Kidney (tissue), 14 donors: ENCODE data around the gene UTS2R. TPM values are rescaled to one million over a fixed set of nuclear protein-coding genes. Genes with fewer than 3 reads are reported as not detected.
A peak's percentile ranks its signal among the peaks of the same experiment; 100 is the strongest.

Experiments used
- DNase-seq, 5 donors: peaks; one replicate each; pipeline ENCODE4 v3.0.0-alpha.2; 2013 to 2020
- FAIRE-seq: peaks from 2 replicates; lab custom pipeline; 2012; peaks lifted over from hg19 to GRCh38; lab: Jason Lieb, UNC
- H3K27ac ChIP-seq, 2 donors: one replicate each; pipeline ENCODE4 v1.7.0; 2013; ENCODE audit warnings: low read depth in 2 of 2, low read length in 2 of 2, inconsistent platforms in 1 of 2
- H3K27me3 ChIP-seq: one replicate; pipeline ENCODE4 v1.7.1; 2013; ENCODE audit warnings: low read length, inconsistent platforms; ENCODE audit not compliant: control insufficient read depth, insufficient read depth
- H3K36me3 ChIP-seq, 3 donors: one replicate each; pipeline versions ENCODE4 v1.7.0 to v1.7.1; 2013; ENCODE audit warnings: low read length in 3 of 3, control low read depth in 1 of 3, inconsistent platforms in 1 of 3; ENCODE audit not compliant: insufficient read depth in 3 of 3, control insufficient read depth in 2 of 3
- H3K4me1 ChIP-seq, 3 donors: one replicate each; pipeline versions ENCODE4 v1.7.0 to v1.7.1; 2013; ENCODE audit warnings: low read length in 3 of 3, inconsistent platforms in 1 of 3, low read depth in 1 of 3; ENCODE audit not compliant: control insufficient read depth in 2 of 3, insufficient read depth in 2 of 3
- H3K4me3 ChIP-seq, 3 donors: one replicate each; pipeline versions ENCODE4 v1.7.0 to v1.8.1; 2013; ENCODE audit warnings: low read length in 3 of 3, control low read depth in 1 of 3, inconsistent platforms in 1 of 3
- H3K9ac ChIP-seq, 3 donors: one replicate each; pipeline versions ENCODE4 v1.7.0 to v1.7.1; 2013; ENCODE audit warnings: low read length in 3 of 3, control low read depth in 1 of 3, inconsistent platforms in 1 of 3
- H3K9me3 ChIP-seq, 3 donors: one replicate each; pipeline versions ENCODE4 v1.7.0 to v1.7.1; 2013; ENCODE audit warnings: low read length in 3 of 3, control low read depth in 1 of 3, inconsistent platforms in 1 of 3; ENCODE audit not compliant: control insufficient read depth in 2 of 3, insufficient read depth in 1 of 3
- intact Hi-C: fragments of 100-400 bp; cut with DNase I; formaldehyde crosslinking; loops from one replicate; pipeline ENCODE4 v1.11.1; 2022
- polyA plus RNA-seq: library from polyadenylated mRNA; stranded (reverse); fragments of 350-450 nt; fragmentation: Illumina TruSeq; extraction: RNeasy Lipid Tissue Mini Kit (QIAGEN cat#74804); gene quantifications from one replicate; pipeline ENCODE4 v1.2.3, GENCODE V29; 2014; ENCODE audit warnings: low read depth, low replicate concordance; ENCODE audit not compliant: insufficient read depth
- total RNA-seq: library from RNA; stranded (reverse); fragmentation: NEBNext Ultra II Directional; extraction: Animal tissue kit (Norgen Biotek cat#: 25700); gene quantifications from one replicate; pipeline ENCODE4 v1.2.1, GENCODE V29; 2021
- TF ChIP-seq, protein P1 (sequence below): IDR thresholded peaks from 3 replicates; pipeline ENCODE4 v1.5.1; 2012; ENCODE audit warnings: mild to moderate bottlenecking, moderate library complexity, borderline replicate concordance; ENCODE audit not compliant: insufficient read depth; ENCODE audit errors: extremely low read depth
- donor health status: control.
- donor health status: control.
- donor health status: control.
- donor health status: control.
- donor health status: control.
- donor health status: DM: yes; HTN: yes; CAD: no.
- donor health status: Normal renal cell carcinoma (clear cell type).

The UTS2R gene
- total and polyA plus RNA-seq, 2 donors from 2014 or later = not detected

DNA sequence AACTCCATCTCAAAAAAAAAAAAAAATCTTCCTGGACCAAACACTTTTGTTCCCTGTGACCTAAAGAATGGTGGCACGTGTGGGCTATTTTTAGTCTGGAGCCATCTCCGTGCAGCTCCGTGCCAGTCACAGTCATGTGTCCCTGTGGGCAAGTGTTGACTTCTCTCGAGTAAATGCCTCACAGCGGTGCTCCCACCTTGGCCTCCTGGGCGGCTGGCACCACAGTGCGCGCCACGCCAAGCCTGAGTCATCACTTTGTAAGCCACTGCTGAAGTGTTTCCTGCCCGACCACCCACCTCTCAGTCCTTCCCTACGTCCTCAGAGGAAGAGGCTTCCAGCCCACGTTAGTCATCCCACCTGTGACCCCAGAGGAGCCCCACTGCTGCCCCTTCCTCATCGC, 35.7 kb downstream of the UTS2R start:
- DNase-seq = peak in 1 of 5 donors; percentile 49
- intact Hi-C loops = no loop called here
- Histone ChIP-seq H3K27me3 (no peaks in the 10 kb centered on the region), H3K36me3 (peaks cover 0 to 4% (median 3%) of the 10 kb centered on the region in 3 donors), H3K4me1 (no peaks in the 10 kb centered on the region), H3K4me3 (no peak overlapping the region), H3K9me3 (no peaks in the 10 kb centered on the region), H3K9ac (no peak overlapping the region), H3K27ac (no peak overlapping the region)
- TF ChIP-seq, protein P1, sequence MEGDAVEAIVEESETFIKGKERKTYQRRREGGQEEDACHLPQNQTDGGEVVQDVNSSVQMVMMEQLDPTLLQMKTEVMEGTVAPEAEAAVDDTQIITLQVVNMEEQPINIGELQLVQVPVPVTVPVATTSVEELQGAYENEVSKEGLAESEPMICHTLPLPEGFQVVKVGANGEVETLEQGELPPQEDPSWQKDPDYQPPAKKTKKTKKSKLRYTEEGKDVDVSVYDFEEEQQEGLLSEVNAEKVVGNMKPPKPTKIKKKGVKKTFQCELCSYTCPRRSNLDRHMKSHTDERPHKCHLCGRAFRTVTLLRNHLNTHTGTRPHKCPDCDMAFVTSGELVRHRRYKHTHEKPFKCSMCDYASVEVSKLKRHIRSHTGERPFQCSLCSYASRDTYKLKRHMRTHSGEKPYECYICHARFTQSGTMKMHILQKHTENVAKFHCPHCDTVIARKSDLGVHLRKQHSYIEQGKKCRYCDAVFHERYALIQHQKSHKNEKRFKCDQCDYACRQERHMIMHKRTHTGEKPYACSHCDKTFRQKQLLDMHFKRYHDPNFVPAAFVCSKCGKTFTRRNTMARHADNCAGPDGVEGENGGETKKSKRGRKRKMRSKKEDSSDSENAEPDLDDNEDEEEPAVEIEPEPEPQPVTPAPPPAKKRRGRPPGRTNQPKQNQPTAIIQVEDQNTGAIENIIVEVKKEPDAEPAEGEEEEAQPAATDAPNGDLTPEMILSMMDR = no peak
- no peak for FAIRE-seq

DNA sequence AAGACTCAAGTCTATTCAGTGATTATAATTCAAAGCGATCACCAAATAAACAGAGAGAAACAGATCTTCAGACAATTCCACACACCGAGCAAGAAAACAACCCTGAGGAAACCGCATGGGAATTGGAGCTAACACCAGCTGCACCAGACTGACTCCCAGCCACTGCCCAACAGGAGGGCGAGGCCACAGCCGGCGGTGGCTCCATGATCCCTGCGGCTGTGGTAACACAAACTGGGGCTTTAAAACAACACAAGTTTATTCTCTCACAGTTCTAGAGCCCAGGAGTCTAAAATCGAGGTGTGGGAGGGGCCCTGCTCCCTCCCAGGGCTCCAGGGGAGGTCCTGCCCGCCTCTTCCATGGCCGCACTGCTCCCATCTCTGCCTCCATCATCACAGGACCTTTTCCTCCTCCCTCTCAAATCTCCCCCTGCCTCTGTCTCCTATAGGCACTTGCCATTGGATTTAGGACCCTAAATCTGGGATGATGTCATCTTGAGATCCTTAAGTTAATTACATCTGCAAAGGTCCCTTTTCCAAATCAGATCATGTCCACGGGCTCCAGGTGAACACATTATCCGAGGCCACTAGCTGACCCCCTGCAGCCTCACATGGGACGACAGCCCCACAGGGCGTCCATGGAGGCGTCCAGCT, 36.8 kb downstream of the UTS2R start:
- Histone ChIP-seq H3K4me1 (no peaks in the 10 kb centered on the region), H3K9ac (no peak overlapping the region), H3K9me3 (no peaks in the 10 kb centered on the region), H3K27me3 (no peaks in the 10 kb centered on the region), H3K4me3 (no peak overlapping the region), H3K27ac (no peak overlapping the region), H3K36me3 (peaks cover 0 to 4% (median 3%) of the 10 kb centered on the region in 3 donors)
- TF ChIP-seq, protein P1 = no peak
- intact Hi-C loops = no loop called here
- FAIRE-seq (no peak), DNase-seq (peak in 1 of 5 donors; percentile 20)

DNA sequence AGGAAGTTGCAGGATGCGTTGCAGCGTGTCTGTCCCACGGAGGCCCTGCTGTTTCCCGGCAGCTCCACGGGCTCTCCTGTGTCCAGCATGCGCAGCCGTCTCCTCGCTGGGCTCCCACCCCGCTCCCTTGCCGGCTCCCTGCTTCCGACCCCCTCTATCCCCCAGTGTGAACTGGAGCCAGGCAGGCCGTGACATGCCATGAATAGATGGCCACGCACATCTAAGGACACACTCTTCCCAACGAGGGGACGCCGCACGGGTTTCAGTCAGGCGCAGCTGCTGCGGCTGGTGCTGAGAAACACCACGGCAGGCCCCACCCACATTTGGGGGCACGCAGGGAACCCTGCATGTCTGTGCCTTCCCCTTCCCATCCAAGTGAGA, 37.4 kb downstream of the UTS2R start:
- DNase-seq (peak in 1 of 5 donors; percentile 42), FAIRE-seq (no peak)
- intact Hi-C loops = no loop called here

More for the DNA sequence above, 37.4 kb downstream of the UTS2R start:
- no peaks in the 10 kb centered on the region for H3K27me3 ChIP-seq
- H3K4me3 ChIP-seq = no peak overlapping the region
- TF ChIP-seq, protein P1 = no peak
- H3K4me1 ChIP-seq = no peaks in the 10 kb centered on the region
- H3K36me3 ChIP-seq = peaks cover 0 to 4% (median 3%) of the 10 kb centered on the region in 3 donors
- no peak overlapping the region for H3K9ac ChIP-seq
- no peaks in the 10 kb centered on the region for H3K9me3 ChIP-seq
- no peak overlapping the region for H3K27ac ChIP-seq
